Measurements from ENCODE around the gene SMIM45.

GRCh38 chr22:41913842-41914534 lies 38.0 kb upstream of the SMIM45 start:
- no peak for TF ChIP-seq CTCF (conservative IDR thresholded peaks at IDR 0.05; ENCODE audit: low read depth, low read length)
- no peak for TF ChIP-seq FOS (IDR thresholded peaks at IDR 0.05; ENCODE audit: low read depth, low read length)
- no peak for TF ChIP-seq RCOR1 (IDR thresholded peaks at IDR 0.05; ENCODE audit: insufficient replicate concordance, low read length)
- TF ChIP-seq CEBPB (IDR thresholded peaks at IDR 0.05; ENCODE audit: low read depth, low read length) = no peak
- no peak for TF ChIP-seq MAZ (IDR thresholded peaks at IDR 0.05; ENCODE audit: borderline replicate concordance, low read depth, low read length)

Measured in IMR-90 (cell line).